HG03575 (cell line): ENCODE results near the gene ARMCX6.
A peak's percentile ranks its signal among the peaks of the same experiment; 100 is the strongest.
"Not testable (repeated sequence)": the region's sequence is repeated elsewhere in the genome, so short reads cannot be mapped to it uniquely, and the experiment has no call there.

ENCODE experiments used
- ATAC-seq: cut with Tn5 transposase; IDR thresholded peaks from one replicate; pipeline ENCODE4 v1.9.1; 2021; ENCODE audit not compliant: unreplicated experiment, insufficient number of reproducible peaks, low FRiP score; ENCODE audit errors: extremely low read depth

Gene ARMCX6

GRCh38 chrX:101617211-101618191 is at the start of gene ARMCX6:
Gene ARMCX6 (minus strand): TSS chrX:101618000. CDS start chrX:101616620, 1,380 bp downstream.
- peak; percentile 71 for ATAC-seq

- ATAC-seq: no peak
These were observed 41.8 kb upstream of the ARMCX6 start, which contains the start of gene ARMCX2 for GRCh38 chrX:101659601-101660063. Gene ARMCX2 (minus strand): TSS chrX:101659850. CDS start chrX:101657588, 2,262 bp downstream.

DNA sequence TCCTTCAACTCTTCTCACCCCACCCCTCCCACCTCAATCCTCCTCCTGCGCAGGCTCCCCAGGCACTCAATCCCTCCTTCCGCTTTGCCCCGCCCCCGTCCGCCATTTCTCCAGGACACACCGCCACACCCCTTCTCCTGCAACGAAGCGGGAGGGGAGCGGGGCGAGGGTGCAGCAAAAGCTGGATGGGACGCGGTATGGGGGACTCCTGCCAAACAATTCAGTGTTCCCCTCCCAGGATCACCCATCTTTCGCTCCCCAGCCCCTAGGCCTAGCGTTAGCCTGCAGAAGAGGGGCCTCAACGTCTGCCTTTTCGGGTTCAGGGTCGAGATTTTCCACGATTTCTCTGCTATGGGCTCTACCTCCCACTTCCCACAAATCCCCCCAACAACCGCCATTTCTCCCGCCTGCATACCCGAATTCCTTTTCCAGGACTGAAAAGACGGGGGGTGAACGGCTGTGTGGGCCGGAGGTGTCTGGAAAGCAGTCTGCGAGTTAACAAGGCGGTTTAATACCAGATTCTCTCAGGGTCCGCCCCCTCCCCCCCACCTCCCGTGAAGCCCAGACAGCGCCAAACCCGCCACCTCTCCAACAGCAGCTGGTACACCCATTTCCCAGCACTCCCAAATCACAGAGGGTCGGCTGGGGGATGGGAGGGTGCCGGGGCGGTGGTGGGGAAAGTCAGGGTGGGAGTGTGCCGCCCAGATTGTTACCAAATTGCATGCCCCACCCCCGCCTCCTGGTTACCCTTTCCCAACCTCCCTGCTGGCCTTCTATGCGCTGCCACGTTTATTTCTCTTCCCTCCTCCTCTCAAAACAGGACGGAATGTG is 41.1 kb upstream of the ARMCX6 start:
- ATAC-seq: no peak

DNA sequence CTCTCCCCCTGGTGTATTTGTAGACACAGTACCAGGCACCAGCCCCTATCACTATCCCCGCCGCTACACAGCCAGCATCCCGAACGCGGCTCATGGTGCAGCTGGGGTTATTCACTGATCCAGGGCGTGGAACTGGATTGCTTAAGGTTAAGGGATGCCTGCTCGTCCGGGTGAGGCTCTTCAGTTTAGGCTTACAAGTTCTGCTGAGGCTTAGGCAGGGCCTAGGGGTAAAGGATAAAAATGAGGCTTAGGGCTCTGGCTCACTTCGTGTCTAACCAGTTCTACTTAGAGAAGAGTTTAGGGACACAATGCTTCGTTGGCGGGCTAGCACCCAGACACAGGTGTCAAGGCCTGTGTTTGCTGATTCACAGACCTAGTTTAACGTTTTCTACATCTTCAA is 39.7 kb upstream of the ARMCX6 start:
- no peak for ATAC-seq

- no peak for ATAC-seq
These were observed 39.0 kb upstream of the ARMCX6 start for GRCh38 chrX:101656817-101657216.

DNA sequence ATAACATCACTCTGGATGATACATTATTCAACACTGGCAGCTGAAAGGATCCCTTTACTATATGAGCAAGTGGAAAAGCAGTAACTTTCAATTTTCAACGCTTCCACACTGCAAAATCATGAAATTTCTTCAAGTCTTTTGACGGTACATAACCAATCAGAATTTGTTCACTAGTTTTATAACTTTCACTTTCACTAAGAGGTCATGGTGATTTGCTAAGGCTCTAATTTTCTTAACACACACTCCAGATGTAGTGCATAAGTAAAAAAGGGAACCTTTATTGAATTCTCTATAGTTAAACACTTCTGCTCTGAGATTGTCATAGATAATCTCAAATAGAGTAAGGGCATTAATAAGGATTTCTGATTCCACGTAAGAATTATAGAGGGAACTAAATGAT is 37.7 kb upstream of the ARMCX6 start:
- ATAC-seq: no peak

- not testable (repeated sequence) for ATAC-seq
These were observed 29.9 kb upstream of the ARMCX6 start for GRCh38 chrX:101647716-101648115.

- no peak for ATAC-seq
These were observed 24.3 kb upstream of the ARMCX6 start for GRCh38 chrX:101642093-101642492.

DNA sequence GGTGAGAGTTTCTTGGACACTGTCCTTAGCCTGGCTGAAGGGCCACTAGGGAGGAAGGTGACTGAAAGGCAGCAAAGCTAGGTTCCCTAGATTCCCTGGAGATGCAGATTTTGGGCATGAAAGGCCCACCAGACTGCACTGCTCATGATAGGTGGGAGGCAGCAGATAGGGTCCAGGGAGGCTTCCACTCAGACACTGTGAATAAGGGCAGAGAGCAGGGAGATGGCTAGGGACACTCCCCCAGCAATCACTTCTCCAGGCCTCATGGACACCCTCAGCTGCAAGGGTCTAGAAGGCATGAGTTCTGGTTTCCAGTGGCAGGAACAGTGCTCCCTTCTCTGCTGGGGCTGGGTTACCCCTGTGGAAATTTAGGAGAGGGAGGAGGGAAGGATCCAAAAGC is 21.8 kb upstream of the ARMCX6 start:
- no peak for ATAC-seq

DNA sequence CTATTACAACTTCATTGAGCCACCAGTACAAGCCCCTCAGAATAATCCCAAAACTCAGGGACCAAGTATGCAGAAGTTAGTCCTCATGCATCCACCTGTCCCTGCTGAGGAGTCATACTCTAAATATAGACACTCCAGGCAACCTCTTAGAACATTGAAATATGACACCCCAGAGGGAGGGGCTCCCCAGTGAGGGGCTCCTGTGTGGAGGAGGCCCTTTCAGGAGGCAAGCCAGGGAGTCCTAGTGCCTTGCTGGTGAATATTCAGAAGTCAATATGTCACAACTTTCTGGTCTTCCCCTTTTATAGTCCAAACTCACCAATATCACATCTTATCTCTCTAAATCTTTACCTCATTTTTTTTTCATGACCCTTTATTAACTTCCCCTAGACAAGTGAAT is 1.6 kb upstream of the ARMCX6 start:
- ATAC-seq: no peak

DNA sequence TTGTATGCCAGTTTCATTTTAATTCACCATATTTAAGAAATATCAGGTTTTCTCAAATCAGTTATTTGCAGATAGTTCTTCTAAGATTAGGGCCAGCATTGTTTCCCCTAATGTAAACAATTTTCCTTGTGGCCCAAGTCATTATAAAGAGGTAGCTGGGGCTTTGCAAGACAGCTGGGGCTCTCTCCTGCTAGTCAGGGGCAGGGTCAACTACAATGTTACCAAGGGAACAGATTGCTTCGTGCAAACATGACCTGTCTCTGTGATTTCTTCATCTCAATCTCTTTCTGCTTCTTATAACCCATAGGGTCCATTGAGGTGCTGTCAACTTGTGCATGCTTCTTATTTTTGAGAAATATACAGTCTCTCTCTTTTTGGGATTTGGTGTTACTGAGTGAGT is 12.1 kb downstream of the ARMCX6 start:
- ATAC-seq: no peak

DNA sequence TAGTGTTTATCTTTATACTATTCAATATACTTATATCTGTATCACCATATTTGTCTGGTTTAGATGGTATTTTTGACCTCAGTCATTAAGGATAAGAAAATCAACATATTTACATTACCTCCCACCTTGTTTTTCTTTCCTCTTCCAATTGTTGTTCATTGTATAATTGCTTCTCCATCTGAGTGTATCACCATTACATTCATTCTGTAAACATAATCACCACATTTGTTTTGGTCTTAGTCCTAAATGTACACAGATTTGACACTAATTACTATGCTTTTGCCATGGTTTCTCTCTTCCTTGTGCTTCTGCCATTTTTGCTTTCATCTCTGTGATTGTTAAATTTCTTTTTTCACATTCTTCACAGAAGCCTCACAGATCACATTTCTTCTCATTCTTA is 12.7 kb downstream of the ARMCX6 start:
- ATAC-seq: no peak

- ATAC-seq: no peak
These were observed 15.7 kb downstream of the ARMCX6 start for GRCh38 chrX:101602077-101602476.

DNA sequence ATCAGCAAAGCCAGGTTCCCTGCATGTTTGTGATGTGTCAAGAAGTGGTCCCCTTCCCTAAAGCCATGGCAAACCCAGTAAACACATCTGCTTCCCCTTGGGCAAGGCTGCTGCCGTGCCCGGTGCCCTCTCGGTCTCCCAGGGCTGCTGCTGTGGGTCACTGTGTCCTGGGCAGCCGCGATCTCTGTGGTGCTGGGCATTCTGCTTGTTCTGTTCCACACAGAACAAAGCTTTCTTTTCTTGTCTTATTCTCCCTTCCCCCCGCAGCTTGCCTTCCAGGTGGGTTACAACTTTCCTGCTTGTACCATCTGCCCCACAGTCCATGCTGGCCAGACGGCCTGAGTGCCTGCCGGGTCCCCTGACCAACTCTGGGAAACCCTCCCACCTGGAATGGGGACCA is 18.2 kb downstream of the ARMCX6 start:
- ATAC-seq: not testable (repeated sequence)

DNA sequence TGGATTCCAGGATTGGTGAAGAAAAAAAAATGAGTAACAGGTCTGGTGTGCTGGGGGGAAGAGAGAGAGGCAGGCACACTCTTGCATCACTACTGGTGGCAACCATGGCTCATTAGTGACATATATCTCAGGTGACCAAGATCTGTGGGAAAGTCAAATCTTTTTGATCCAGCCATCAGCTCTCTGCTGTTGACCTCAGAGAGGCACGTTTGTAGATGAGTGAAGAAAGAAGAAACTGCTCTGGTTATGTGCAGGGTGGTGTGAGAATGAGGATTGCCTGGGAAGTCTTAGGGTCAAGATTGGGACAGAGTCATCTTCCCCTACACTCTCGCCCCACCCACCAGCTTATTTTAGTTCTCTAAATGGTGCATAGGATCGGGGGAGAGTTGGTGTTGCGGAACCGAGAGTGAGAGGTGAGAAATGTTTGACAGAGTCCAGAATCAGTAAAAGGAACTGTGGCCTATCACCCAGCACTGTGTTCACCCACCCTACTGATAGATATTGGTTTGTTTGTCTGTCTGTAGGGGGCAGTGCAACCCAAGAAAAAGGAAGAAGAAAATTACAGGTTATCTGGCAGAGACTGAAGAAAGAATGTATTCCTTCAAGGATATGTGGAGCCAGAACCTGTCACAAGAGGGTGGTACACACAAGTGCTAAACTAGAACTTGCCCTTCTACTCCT is 21.9 kb downstream of the ARMCX6 start:
- peak; percentile 94 for ATAC-seq
